ENCODE data around the gene IL25.

Gene IL25

DNA sequence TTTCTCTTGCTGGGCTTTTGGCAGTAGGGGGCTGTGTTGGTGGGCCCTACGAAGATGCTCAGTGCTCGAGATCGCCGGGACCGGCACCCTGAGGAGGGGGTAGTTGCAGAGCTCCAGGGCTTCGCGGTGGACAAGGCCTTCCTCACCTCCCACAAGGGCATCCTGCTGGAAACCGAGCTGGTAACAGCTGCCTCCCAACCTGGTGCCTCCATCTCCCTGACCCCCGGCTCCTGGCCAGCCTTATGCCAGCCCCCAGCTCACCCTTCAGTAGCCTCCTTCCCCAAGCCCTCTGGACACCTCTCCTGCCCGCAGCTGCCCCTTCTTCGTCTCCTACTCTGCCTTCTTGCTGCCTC lies 4.6 kb downstream of the IL25 start:
- Histone ChIP-seq H3K9ac (ENCODE audit: low read depth, low read length) (no peak overlapping the region), H3K4me1 (ENCODE audit: control insufficient read depth, insufficient read depth, low read length) (no peaks in the 10 kb centered on the region), H3K27ac (ENCODE audit: low read depth, low read length) (no peak overlapping the region), H3K9me3 (ENCODE audit: control insufficient read depth, insufficient read depth, low read length) (no peaks in the 10 kb centered on the region), H3K4me3 (ENCODE audit: low read depth, low read length) (no peak overlapping the region), H3K36me3 (ENCODE audit: control insufficient read depth, insufficient read depth, low read length) (no peaks in the 10 kb centered on the region), H3K27me3 (ENCODE audit: control insufficient read depth, insufficient read depth, low read length) (peaks cover 16% of the 10 kb centered on the region)

DNA sequence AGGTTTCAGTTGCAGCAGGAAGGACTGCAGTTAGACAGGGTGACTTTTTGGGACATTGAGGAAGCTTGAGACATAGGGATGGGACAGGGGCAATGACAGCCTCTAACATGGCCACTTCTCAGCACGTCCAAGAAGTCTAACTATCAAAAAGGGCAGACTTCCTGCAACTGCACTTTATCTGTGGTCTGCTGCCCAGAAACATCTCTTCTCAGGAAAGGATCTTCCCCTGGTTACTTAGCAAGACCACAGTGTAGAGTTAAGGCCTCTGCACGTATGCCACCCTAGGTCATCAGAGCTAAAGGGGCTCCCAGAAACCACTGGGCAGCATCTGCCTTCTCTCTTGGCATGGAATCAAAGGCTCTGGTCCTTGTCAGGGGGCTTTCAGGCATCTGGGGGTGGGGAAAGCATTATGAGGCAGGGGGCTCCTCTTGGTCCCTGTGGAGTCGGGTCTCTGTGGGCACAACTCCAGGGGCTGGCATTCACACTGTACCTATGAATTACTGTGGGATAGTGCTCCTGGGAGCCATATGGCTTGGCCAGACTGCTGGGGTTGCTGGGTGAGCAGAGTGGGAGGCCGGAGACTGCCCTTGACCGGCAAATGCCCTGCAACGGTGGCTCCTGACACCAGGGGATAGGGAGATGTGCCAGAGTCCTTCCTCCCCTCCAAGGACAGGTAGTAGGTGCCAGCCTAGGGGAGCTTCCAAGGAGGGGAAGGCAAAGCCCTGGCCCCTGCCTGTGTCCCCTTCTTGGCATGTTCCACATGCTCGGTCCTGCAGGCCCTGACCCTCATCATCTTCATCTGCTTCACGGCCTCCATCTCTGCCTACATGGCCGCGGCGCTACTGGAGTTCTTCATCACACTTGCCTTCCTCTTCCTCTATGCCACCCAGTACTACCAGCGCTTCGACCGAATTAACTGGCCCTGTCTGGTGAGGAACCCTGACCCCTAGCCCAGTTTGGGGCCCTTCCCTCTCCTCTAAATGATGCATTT lies 5.3 kb downstream of the IL25 start:
- H3K36me3 ChIP-seq (ENCODE audit: control insufficient read depth, insufficient read depth, low read length), result no peaks in the 10 kb centered on the region
- H3K27ac ChIP-seq (ENCODE audit: low read depth, low read length), result no peak overlapping the region
- H3K9ac ChIP-seq (ENCODE audit: low read depth, low read length), result no peak overlapping the region
- H3K9me3 ChIP-seq (ENCODE audit: control insufficient read depth, insufficient read depth, low read length), result no peaks in the 10 kb centered on the region
- H3K4me3 ChIP-seq (ENCODE audit: low read depth, low read length), result no peak overlapping the region
- no peaks in the 10 kb centered on the region for H3K4me1 ChIP-seq (ENCODE audit: control insufficient read depth, insufficient read depth, low read length)
- peaks cover 16% of the 10 kb centered on the region for H3K27me3 ChIP-seq (ENCODE audit: control insufficient read depth, insufficient read depth, low read length)

DNA sequence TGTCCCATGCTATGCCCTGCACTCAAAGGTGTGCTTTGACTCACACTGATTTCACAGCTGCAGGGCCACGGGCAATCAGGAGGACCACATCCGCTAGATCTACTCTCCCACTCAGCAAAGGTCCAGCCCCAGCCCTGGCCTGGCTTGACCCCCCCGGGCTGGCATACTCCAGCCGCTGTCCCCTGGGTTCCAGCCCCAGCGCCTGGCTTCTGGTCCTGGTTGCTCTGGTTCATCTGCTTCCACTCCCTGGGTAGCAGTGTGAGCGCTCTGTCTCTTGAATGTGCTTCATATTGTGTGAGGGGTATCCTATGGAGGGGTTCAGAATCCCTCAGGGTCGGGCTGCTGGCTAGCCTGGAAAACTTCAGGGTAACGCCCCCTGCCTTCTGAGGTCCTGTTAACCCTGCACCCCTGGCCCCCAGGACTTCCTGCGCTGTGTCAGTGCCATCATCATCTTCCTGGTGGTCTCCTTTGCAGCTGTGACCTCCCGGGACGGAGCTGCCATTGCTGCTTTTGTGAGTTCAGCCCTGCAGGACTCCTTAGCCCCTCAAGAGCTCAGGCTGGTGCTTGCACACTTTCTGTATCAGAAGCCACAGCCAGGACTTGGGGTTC lies 6.1 kb downstream of the IL25 start:
- Histone ChIP-seq H3K36me3 (ENCODE audit: control insufficient read depth, insufficient read depth, low read length) (no peaks in the 10 kb centered on the region), H3K4me3 (ENCODE audit: low read depth, low read length) (no peak overlapping the region), H3K4me1 (ENCODE audit: control insufficient read depth, insufficient read depth, low read length) (no peaks in the 10 kb centered on the region), H3K27ac (ENCODE audit: low read depth, low read length) (no peak overlapping the region), H3K9ac (ENCODE audit: low read depth, low read length) (no peak overlapping the region), H3K27me3 (ENCODE audit: control insufficient read depth, insufficient read depth, low read length) (peaks cover 16% of the 10 kb centered on the region), H3K9me3 (ENCODE audit: control insufficient read depth, insufficient read depth, low read length) (no peaks in the 10 kb centered on the region)

DNA sequence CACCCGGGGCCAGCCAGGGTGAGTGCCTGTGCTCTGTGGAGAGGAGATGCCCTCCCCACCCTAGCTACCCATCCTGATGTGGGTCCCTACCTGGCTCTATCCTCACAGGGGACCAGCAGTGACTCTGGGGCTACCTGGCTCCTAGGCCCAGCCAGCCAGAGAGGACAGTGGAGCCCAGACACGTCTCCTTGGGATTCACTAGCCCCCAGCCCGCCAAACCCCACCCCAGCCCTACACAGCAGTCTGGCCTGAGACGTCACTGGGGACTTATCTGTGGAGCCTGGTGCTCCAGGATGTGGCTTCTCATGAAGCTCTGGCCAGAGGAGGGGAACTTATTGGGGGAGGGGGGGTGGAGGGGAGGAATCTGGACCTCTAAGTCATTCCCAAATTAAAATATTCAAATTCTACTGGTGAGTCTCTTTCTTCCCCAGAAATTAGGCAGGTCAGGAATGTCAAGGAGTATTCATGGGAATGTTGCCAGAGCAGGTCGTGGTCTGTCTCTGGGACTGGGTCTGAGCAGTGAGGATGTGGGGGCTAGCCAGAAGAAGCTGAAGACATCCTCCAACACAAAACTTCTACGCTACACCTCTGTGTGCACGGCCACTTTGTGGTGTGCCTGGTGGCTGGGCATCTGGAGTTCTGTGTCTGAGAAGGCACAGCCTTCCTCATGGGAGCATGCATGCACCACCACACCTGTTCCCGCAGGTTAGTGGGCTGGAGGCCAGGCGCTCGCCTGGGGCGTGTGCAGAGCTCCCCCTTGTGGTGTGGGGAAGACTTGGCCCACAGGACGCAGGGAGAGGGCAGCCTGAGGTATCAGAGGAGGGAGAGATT lies 7.0 kb downstream of the IL25 start:
- Histone ChIP-seq H3K27ac (ENCODE audit: low read depth, low read length) (no peak overlapping the region), H3K27me3 (ENCODE audit: control insufficient read depth, insufficient read depth, low read length) (peaks cover 16% of the 10 kb centered on the region), H3K4me1 (ENCODE audit: control insufficient read depth, insufficient read depth, low read length) (no peaks in the 10 kb centered on the region), H3K9ac (ENCODE audit: low read depth, low read length) (no peak overlapping the region), H3K9me3 (ENCODE audit: control insufficient read depth, insufficient read depth, low read length) (no peaks in the 10 kb centered on the region), H3K4me3 (ENCODE audit: low read depth, low read length) (no peak overlapping the region), H3K36me3 (ENCODE audit: control insufficient read depth, insufficient read depth, low read length) (no peaks in the 10 kb centered on the region)

DNA sequence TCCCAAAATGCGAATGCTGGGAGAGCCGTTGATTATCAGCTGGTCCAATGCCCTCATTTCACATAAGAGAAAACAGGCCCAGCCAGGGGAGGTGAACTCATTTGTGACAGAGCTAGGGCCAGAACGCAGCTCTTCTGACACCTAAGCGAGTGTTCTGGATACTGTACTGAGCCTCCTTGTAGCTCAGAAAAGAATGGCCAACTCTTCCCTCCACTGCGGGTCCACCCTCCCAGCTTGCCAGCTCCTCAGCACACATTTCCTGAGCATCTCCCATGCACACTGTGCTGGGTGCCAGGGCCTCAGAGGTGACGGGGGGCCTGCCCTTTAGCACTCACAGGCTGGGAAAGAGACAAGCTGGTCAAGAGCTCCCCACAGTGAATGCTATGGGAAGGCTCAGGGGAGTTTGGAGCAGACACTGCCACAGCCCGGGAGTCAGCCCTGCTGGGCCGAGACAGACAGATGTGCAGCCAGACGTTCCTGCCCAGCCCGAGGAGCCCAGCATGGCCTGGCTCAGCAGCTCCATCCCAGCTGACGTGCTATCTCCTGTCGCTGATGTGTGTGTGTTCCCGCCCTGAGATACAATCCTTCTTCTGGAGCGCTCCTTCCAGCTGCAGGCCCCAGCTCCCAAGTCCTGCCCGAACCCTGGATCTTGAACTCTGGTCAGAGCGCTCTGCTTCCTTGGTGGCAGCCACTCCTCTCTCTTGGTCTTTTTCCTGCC lies 7.7 kb downstream of the IL25 start:
- Histone ChIP-seq H3K9me3 (ENCODE audit: control insufficient read depth, insufficient read depth, low read length) (no peaks in the 10 kb centered on the region), H3K9ac (ENCODE audit: low read depth, low read length) (no peak overlapping the region), H3K4me1 (ENCODE audit: control insufficient read depth, insufficient read depth, low read length) (no peaks in the 10 kb centered on the region), H3K4me3 (ENCODE audit: low read depth, low read length) (no peak overlapping the region), H3K27me3 (ENCODE audit: control insufficient read depth, insufficient read depth, low read length) (peaks cover 16% of the 10 kb centered on the region), H3K27ac (ENCODE audit: low read depth, low read length) (no peak overlapping the region), H3K36me3 (ENCODE audit: control insufficient read depth, insufficient read depth, low read length) (no peaks in the 10 kb centered on the region)

DNA sequence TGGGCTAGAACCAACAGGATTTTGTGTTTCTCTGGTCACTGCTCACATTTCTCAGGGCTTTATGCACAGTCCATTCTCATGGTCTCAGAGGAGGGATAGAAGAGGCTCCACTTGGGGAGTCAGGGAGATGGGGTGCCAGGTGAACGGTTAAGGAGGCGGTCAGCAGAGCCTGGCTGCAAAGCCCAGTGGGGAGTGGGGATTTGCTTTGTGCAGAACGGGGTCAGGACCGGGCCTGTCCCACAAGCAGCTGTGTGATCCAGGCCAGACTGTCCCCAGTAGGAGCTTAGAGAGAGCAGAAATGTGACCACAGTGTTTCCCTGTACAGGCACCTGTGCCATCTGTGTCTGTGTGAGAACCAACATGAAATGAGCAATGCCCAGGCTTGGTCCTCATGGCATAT lies 8.4 kb downstream of the IL25 start:
- Histone ChIP-seq H3K4me3 (ENCODE audit: low read depth, low read length) (no peak overlapping the region), H3K27ac (ENCODE audit: low read depth, low read length) (no peak overlapping the region), H3K27me3 (ENCODE audit: control insufficient read depth, insufficient read depth, low read length) (peaks cover 16% of the 10 kb centered on the region), H3K9ac (ENCODE audit: low read depth, low read length) (no peak overlapping the region), H3K36me3 (ENCODE audit: control insufficient read depth, insufficient read depth, low read length) (no peaks in the 10 kb centered on the region), H3K9me3 (ENCODE audit: control insufficient read depth, insufficient read depth, low read length) (no peaks in the 10 kb centered on the region), H3K4me1 (ENCODE audit: control insufficient read depth, insufficient read depth, low read length) (no peaks in the 10 kb centered on the region)

DNA sequence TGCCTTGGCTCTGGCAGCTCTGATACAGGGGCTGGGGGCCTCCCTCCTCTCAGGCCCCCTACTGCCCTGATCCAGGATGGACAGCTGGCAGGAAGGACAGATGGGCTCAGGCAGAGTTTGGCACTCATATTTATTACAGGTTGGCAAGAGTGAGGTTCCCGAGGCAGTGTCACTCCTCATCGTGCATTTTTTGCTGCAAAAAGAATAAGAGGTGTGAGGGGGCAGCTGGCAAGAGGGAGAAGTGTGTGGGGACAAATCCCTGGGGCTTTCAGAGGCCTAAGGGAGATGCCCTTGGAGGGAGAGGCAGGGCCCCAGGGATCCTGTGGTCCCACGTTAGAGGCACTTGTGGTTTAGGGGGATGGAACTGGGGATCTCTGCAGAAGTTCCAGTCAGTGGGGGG lies 9.3 kb downstream of the IL25 start:
- H3K9me3 ChIP-seq (ENCODE audit: control insufficient read depth, insufficient read depth, low read length), result no peaks in the 10 kb centered on the region
- H3K9ac ChIP-seq (ENCODE audit: low read depth, low read length), result no peak overlapping the region
- H3K36me3 ChIP-seq (ENCODE audit: control insufficient read depth, insufficient read depth, low read length), result no peaks in the 10 kb centered on the region
- H3K4me1 ChIP-seq (ENCODE audit: control insufficient read depth, insufficient read depth, low read length), result no peaks in the 10 kb centered on the region
- peaks cover 16% of the 10 kb centered on the region for H3K27me3 ChIP-seq (ENCODE audit: control insufficient read depth, insufficient read depth, low read length)
- H3K27ac ChIP-seq (ENCODE audit: low read depth, low read length), result no peak overlapping the region
- no peak overlapping the region for H3K4me3 ChIP-seq (ENCODE audit: low read depth, low read length)

DNA sequence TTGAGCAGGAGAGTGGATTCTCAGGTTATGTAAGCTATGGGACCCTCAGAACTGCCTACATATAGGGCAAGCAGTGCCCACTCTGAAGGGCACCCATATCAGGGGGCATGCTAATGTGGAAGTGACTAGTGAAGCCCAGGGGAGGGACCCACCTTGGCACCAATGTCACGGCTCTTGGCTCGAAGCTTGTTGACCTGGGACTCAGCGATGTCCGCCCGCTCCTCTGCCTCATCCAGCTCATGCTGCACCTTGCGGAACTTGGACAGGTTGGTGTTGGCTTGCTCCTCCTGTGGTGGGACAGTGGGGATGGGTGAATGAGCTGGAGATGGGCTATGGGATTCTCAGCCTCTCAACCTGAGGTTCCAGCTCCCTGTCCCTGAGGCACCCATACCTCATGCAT lies 9.7 kb downstream of the IL25 start:
- Histone ChIP-seq H3K36me3 (ENCODE audit: control insufficient read depth, insufficient read depth, low read length) (no peaks in the 10 kb centered on the region), H3K27me3 (ENCODE audit: control insufficient read depth, insufficient read depth, low read length) (peaks cover 13% of the 10 kb centered on the region), H3K4me1 (ENCODE audit: control insufficient read depth, insufficient read depth, low read length) (no peaks in the 10 kb centered on the region), H3K9ac (ENCODE audit: low read depth, low read length) (no peak overlapping the region), H3K9me3 (ENCODE audit: control insufficient read depth, insufficient read depth, low read length) (no peaks in the 10 kb centered on the region), H3K27ac (ENCODE audit: low read depth, low read length) (no peak overlapping the region), H3K4me3 (ENCODE audit: low read depth, low read length) (no peak overlapping the region)

DNA sequence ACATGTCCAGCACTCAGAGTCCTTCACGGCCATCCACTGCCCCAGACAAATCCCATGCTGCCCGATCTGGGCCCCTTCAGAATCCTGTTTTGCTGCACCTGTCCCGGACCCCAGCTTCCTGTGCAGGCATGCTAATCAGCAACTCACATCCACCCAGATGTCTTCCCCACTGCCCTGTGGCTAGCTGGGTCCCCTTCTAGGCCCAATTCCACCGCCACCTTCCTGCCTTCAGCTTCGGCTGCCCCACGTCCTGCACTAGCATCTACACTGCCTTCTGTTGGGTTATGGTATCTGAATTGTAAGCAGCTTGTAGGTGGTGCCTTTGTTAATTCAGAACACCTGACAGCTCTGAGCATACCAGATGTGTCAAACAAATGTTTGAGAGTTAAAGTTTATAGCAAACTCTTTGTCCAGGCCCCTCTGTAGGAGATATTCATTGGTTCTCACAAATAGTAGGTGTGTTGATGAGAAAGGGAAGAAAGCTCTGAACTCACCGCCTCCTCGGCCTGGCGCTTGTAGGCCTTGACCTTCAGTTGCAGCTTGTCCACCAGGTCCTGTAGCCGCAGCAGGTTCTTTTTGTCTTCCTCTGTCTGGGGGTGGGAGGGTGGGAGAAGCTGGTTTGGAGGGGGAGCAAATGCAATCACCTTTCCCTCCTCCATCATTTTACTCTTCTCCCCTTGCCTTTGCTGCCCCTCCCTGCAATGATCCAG lies 10.3 kb downstream of the IL25 start:
- no peak overlapping the region for H3K9ac ChIP-seq (ENCODE audit: low read depth, low read length)
- no peaks in the 10 kb centered on the region for H3K4me1 ChIP-seq (ENCODE audit: control insufficient read depth, insufficient read depth, low read length)
- no peak overlapping the region for H3K27ac ChIP-seq (ENCODE audit: low read depth, low read length)
- H3K9me3 ChIP-seq (ENCODE audit: control insufficient read depth, insufficient read depth, low read length), result no peaks in the 10 kb centered on the region
- peaks cover 7% of the 10 kb centered on the region for H3K27me3 ChIP-seq (ENCODE audit: control insufficient read depth, insufficient read depth, low read length)
- H3K4me3 ChIP-seq (ENCODE audit: low read depth, low read length), result no peak overlapping the region
- H3K36me3 ChIP-seq (ENCODE audit: control insufficient read depth, insufficient read depth, low read length), result no peaks in the 10 kb centered on the region

Measured in HUES48 (cell line).